ENCODE data around the gene MICAL3.
A peak's percentile ranks its signal among the peaks of the same experiment; 100 is the strongest.
"Not testable (repeated sequence)": the region's sequence is repeated elsewhere in the genome, so short reads cannot be mapped to it uniquely, and the experiment has no call there.

The MICAL3 gene

GRCh38 chr22:18000441-18001039 is 23.8 kb downstream of the MICAL3 start:
- peak; percentile 21 for DNase-seq (ENCODE audit: low spot score)

- peak; percentile 2 for DNase-seq (ENCODE audit: low spot score)
Measured at GRCh38 chr22:17999851-18000250, 24.5 kb downstream of the MICAL3 start.

- DNase-seq (ENCODE audit: low spot score) = no peak
Measured at GRCh38 chr22:17998913-17999312, 25.4 kb downstream of the MICAL3 start.

GRCh38 chr22:17997456-17997855 is 26.9 kb downstream of the MICAL3 start:
- DNase-seq (ENCODE audit: low spot score) = no peak

GRCh38 chr22:17995256-17995655 is 29.1 kb downstream of the MICAL3 start:
- not testable (repeated sequence) for DNase-seq (ENCODE audit: low spot score)

GRCh38 chr22:17994424-17995108 is 29.8 kb downstream of the MICAL3 start:
- DNase-seq (ENCODE audit: low spot score) = no peak

- not testable (repeated sequence) for DNase-seq (ENCODE audit: low spot score)
Measured at GRCh38 chr22:17992976-17993375, 31.4 kb downstream of the MICAL3 start.

- DNase-seq (ENCODE audit: low spot score) = not testable (repeated sequence)
Measured at GRCh38 chr22:17991992-17992391, 32.4 kb downstream of the MICAL3 start.

GRCh38 chr22:17990942-17991341 is 33.4 kb downstream of the MICAL3 start:
- no peak for DNase-seq (ENCODE audit: low spot score)

GRCh38 chr22:17990147-17990546 is 34.2 kb downstream of the MICAL3 start:
- no peak for DNase-seq (ENCODE audit: low spot score)

- DNase-seq (ENCODE audit: low spot score) = no peak
Measured at GRCh38 chr22:17988800-17989513, 35.4 kb downstream of the MICAL3 start.

- DNase-seq (ENCODE audit: low spot score) = no peak
Measured at GRCh38 chr22:17985606-17986005, 38.8 kb downstream of the MICAL3 start.

GRCh38 chr22:17985071-17985470 is 39.3 kb downstream of the MICAL3 start:
- DNase-seq (ENCODE audit: low spot score) = not testable (repeated sequence)

- DNase-seq (ENCODE audit: low spot score) = no peak
Measured at GRCh38 chr22:17984114-17984513, 40.2 kb downstream of the MICAL3 start.

GRCh38 chr22:17982572-17983141 is 41.7 kb downstream of the MICAL3 start:
- DNase-seq (ENCODE audit: low spot score) = no peak

- DNase-seq (ENCODE audit: low spot score) = no peak
Measured at GRCh38 chr22:17981497-17981896, 42.9 kb downstream of the MICAL3 start.

- DNase-seq (ENCODE audit: low spot score) = no peak
Measured at GRCh38 chr22:17980638-17981051, 43.7 kb downstream of the MICAL3 start.

- no peak for DNase-seq (ENCODE audit: low spot score)
Measured at GRCh38 chr22:17980015-17980590, 44.3 kb downstream of the MICAL3 start.

- DNase-seq (ENCODE audit: low spot score) = no peak
Measured at GRCh38 chr22:17978027-17978426, 46.3 kb downstream of the MICAL3 start.

- no peak for DNase-seq (ENCODE audit: low spot score)
Measured at GRCh38 chr22:17977371-17977770, 47.0 kb downstream of the MICAL3 start.

- DNase-seq (ENCODE audit: low spot score) = no peak
Measured at GRCh38 chr22:17976121-17976520, 48.2 kb downstream of the MICAL3 start.

- DNase-seq (ENCODE audit: low spot score) = no peak
Measured at GRCh38 chr22:17974703-17975372, 49.5 kb downstream of the MICAL3 start.

All from Ammon's horn (tissue), 1 donor.